OCI-LY7 (cell line): Measurements from ENCODE around the gene ITIH4. TPM values are rescaled to one million over a fixed set of nuclear protein-coding genes. Genes with fewer than 3 reads are reported as not detected.

Experiments
- BruUV-seq: library from RNA; stranded (reverse); fragments of 400-500 nt; replicated peaks from 2 replicates; lab custom pipeline; 2021; lab: Mats Ljungman, UMichigan
- CTCF ChIA-PET: fragments of 300-600 bp; sonication (Branson Sonifier 250); formaldehyde crosslinking; loops from one replicate; lab custom pipeline; 2022; ENCODE audit warnings: antibody characterized with exemption; ENCODE audit not compliant: unreplicated experiment; lab: Charles Lee
- POLR2A ChIA-PET: fragments of 300-600 bp; sonication (Branson Sonifier 250); formaldehyde crosslinking; loops from one replicate; lab custom pipeline; 2022; ENCODE audit warnings: antibody characterized with exemption; lab: Charles Lee
- DNase-seq: peaks from one replicate; pipeline ENCODE4 v3.0.0-alpha.2; 2015; ENCODE audit warnings: low spot score
- H2AFZ ChIP-seq: fragments of 200-600 bp; sonication (generic), shearing (Covaris generic); 2 replicates; pipeline ENCODE4 v1.6.1; 2014; ENCODE audit warnings: mild to moderate bottlenecking, antibody characterized with exemption, low read length, moderate library complexity
- H3K27ac ChIP-seq: fragments of 200-600 bp; sonication (generic); 2 replicates; pipeline ENCODE4 v1.5.1; 2014; ENCODE audit warnings: mixed run types, low read depth, mild to moderate bottlenecking, moderate library complexity, low read length, inconsistent platforms; ENCODE audit not compliant: poor library complexity, severe bottlenecking
- H3K36me3 ChIP-seq: fragments of 200-600 bp; sonication (generic); 2 replicates; pipeline ENCODE4 v1.6.1; 2014; ENCODE audit warnings: mild to moderate bottlenecking, antibody characterized with exemption, low read length, moderate library complexity, mixed read lengths; ENCODE audit not compliant: insufficient read depth
- H3K4me1 ChIP-seq: fragments of 200-600 bp; sonication (generic); 2 replicates; pipeline ENCODE4 v1.5.1; 2014; ENCODE audit warnings: mild to moderate bottlenecking, low read length; ENCODE audit not compliant: insufficient read depth, poor library complexity, severe bottlenecking
- H3K4me2 ChIP-seq: fragments of 200-600 bp; sonication (generic); 2 replicates; pipeline ENCODE4 v1.6.1; 2014; ENCODE audit warnings: mild to moderate bottlenecking, low read length
- H3K4me3 ChIP-seq: fragments of 200-600 bp; sonication (generic); 2 replicates; pipeline ENCODE4 v1.5.1; 2014; ENCODE audit warnings: mild to moderate bottlenecking, low read depth, low read length; ENCODE audit not compliant: poor library complexity, severe bottlenecking
- H3K79me2 ChIP-seq: fragments of 200-600 bp; sonication (generic); 2 replicates; pipeline ENCODE4 v1.6.1; 2016; ENCODE audit warnings: low read depth, mild to moderate bottlenecking, low read length, moderate library complexity, mixed read lengths; ENCODE audit not compliant: insufficient read depth
- H3K9me2 ChIP-seq: fragments of 200-600 bp; sonication (generic); 2 replicates; pipeline ENCODE4 v1.6.1; 2016; ENCODE audit warnings: mild to moderate bottlenecking, low read length, mixed read lengths; ENCODE audit not compliant: insufficient read depth
- H3K9me3 ChIP-seq: fragments of 200-600 bp; sonication (generic); 2 replicates; pipeline ENCODE4 v1.6.1; 2014; ENCODE audit warnings: mild to moderate bottlenecking, mixed run types, low read length, mixed read lengths
- H4K20me1 ChIP-seq: fragments of 200-600 bp; sonication (generic); 2 replicates; pipeline ENCODE4 v1.6.1; 2014; ENCODE audit warnings: mild to moderate bottlenecking, antibody characterized with exemption, low read length, moderate library complexity, mixed read lengths; ENCODE audit not compliant: insufficient read depth
- CTCF ChIP-seq: fragments of 200-600 bp; sonication (generic); conservative IDR thresholded peaks from 2 replicates; pipeline ENCODE4 v1.5.1; 2014; ENCODE audit warnings: mild to moderate bottlenecking, antibody characterized with exemption, low read length, moderate library complexity, mixed read lengths
- EZH2phosphoT487 ChIP-seq: fragments of 200-600 bp; sonication (generic); IDR thresholded peaks from 2 replicates; pipeline ENCODE4 v1.6.1; 2018; ENCODE audit warnings: low read depth, borderline replicate concordance, mild to moderate bottlenecking, mixed run types, antibody characterized with exemption, low read length, moderate library complexity, mixed read lengths
- intact Hi-C: fragments of 100-400 bp; cut with micrococcal nuclease; formaldehyde crosslinking; loops from one replicate; pipeline ENCODE4 v1.10.0; 2022; ENCODE audit not compliant: unreplicated experiment
- total RNA-seq, 2 experiments: library from RNA; depleted of rRNA in 1 of 2; stranded (reverse); fragments of >200 nt in 1 of 2; shearing (Covaris generic) in 1 of 2; gene quantifications; 2 replicates each; pipeline ENCODE4 v1.2.3, GENCODE V29; 2014 to 2022

Gene ITIH4
- total RNA-seq, 2 experiments from 2014 or later, result 2.1 to 2.2 TPM

- intact Hi-C loops, result no loop called here
- TF ChIP-seq EZH2phosphoT487 (no peak), CTCF (no peak)
- Histone ChIP-seq H4K20me1 (no peaks in the 10 kb centered on the region), H3K79me2 (no peaks in the 10 kb centered on the region), H3K27ac (no peak overlapping the region), H2AFZ (no peak overlapping the region), H3K9me2 (no peaks in the 10 kb centered on the region), H3K9me3 (no peaks in the 10 kb centered on the region), H3K36me3 (no peaks in the 10 kb centered on the region), H3K4me1 (no peaks in the 10 kb centered on the region), H3K4me3 (no peak overlapping the region), H3K4me2 (no peak overlapping the region)
- ChIA-PET CTCF (interaction anchor here (0.6 kb wide), 2 partner anchors 10 to 23 kb away, joined by 3 read pairs; no protein-coding TSS in a partner anchor), POLR2A (interaction anchor here (0.5 to 0.6 kb wide), 2 partner anchors 164 to 225 kb away, joined by 3 to 5 read pairs; no protein-coding TSS in a partner anchor)
- no peak for DNase-seq
- no TSS peak for BruUV-seq
Measured at GRCh38 chr3:52838561-52839267, 8.2 kb upstream of the ITIH4 start.

- no peaks in the 10 kb centered on the region for H4K20me1 ChIP-seq
- no peaks in the 10 kb centered on the region for H3K9me2 ChIP-seq
- DNase-seq, result no peak
- no TSS peak for BruUV-seq
- H3K27ac ChIP-seq, result no peak overlapping the region
- POLR2A ChIA-PET, result interaction anchor here (0.5 to 1.0 kb wide), 3 partner anchors 104 to 236 kb away, joined by 3 to 4 read pairs (median 3); no protein-coding TSS in a partner anchor
- CTCF ChIA-PET, result no interaction called here
- intact Hi-C loops, result no loop called here
- no peaks in the 10 kb centered on the region for H3K79me2 ChIP-seq
- H3K4me2 ChIP-seq, result no peak overlapping the region
- no peak overlapping the region for H2AFZ ChIP-seq
- TF ChIP-seq EZH2phosphoT487, result no peak
- TF ChIP-seq CTCF, result no peak
- no peak overlapping the region for H3K4me3 ChIP-seq
- no peaks in the 10 kb centered on the region for H3K36me3 ChIP-seq
- H3K4me1 ChIP-seq, result no peaks in the 10 kb centered on the region
- no peaks in the 10 kb centered on the region for H3K9me3 ChIP-seq
Measured at GRCh38 chr3:52836986-52837385, 6.5 kb upstream of the ITIH4 start.

- H3K9me3 ChIP-seq, result no peaks in the 10 kb centered on the region
- no peak overlapping the region for H3K4me3 ChIP-seq
- ChIA-PET CTCF (no interaction called here), POLR2A (interaction anchor here (0.5 to 1.0 kb wide), 3 partner anchors 105 to 237 kb away, joined by 3 to 4 read pairs (median 3); no protein-coding TSS in a partner anchor)
- TF ChIP-seq EZH2phosphoT487 (no peak), CTCF (no peak)
- H2AFZ ChIP-seq, result no peak overlapping the region
- no peaks in the 10 kb centered on the region for H4K20me1 ChIP-seq
- no peaks in the 10 kb centered on the region for H3K9me2 ChIP-seq
- no peaks in the 10 kb centered on the region for H3K4me1 ChIP-seq
- no peaks in the 10 kb centered on the region for H3K36me3 ChIP-seq
- H3K27ac ChIP-seq, result no peak overlapping the region
- intact Hi-C loops, result no loop called here
- no peak for DNase-seq
- H3K79me2 ChIP-seq, result no peaks in the 10 kb centered on the region
- no peak overlapping the region for H3K4me2 ChIP-seq
- no TSS peak for BruUV-seq
Measured at GRCh38 chr3:52836471-52836845, 6.0 kb upstream of the ITIH4 start.
